GM19395 (cell line): ENCODE results near the gene PMS2.
"Not testable (repeated sequence)": the region's sequence is repeated elsewhere in the genome, so short reads cannot be mapped to it uniquely, and the experiment has no call there.

Source experiments
- ATAC-seq: cut with Tn5 transposase; IDR thresholded peaks from one replicate; pipeline ENCODE4 v1.9.1; 2021; ENCODE audit warnings: mild to moderate bottlenecking, moderate library complexity; ENCODE audit not compliant: unreplicated experiment

Gene PMS2

GRCh38 chr7:6015917-6016652, 7.2 kb upstream of the PMS2 start:
- ATAC-seq: no peak

GRCh38 chr7:6012355-6013104, 3.7 kb upstream of the PMS2 start:
- ATAC-seq: no peak

- no peak for ATAC-seq
These were observed 2.7 kb upstream of the PMS2 start for GRCh38 chr7:6011541-6011940.

GRCh38 chr7:6010370-6010769, 1.5 kb upstream of the PMS2 start:
- ATAC-seq: not testable (repeated sequence)

- not testable (repeated sequence) for ATAC-seq
These were observed 836 bp downstream of the PMS2 start for GRCh38 chr7:6007835-6008590.

GRCh38 chr7:6007386-6007785, 1.5 kb downstream of the PMS2 start:
- no peak for ATAC-seq

GRCh38 chr7:5997210-5997808, 11.5 kb downstream of the PMS2 start:
- ATAC-seq: no peak

GRCh38 chr7:5987061-5987460, 21.8 kb downstream of the PMS2 start:
- ATAC-seq: not testable (repeated sequence)

GRCh38 chr7:5979680-5980314, 29.1 kb downstream of the PMS2 start:
- not testable (repeated sequence) for ATAC-seq

GRCh38 chr7:5973580-5973979, 35.3 kb downstream of the PMS2 start:
- not testable (repeated sequence) for ATAC-seq

GRCh38 chr7:5970347-5970911, 38.4 kb downstream of the PMS2 start, which contains the start of gene RSPH10B:
Gene RSPH10B, minus strand, starts transcription at chr7:5970689. Its CDS starts 3,573 bp downstream, at chr7:5967116.
- ATAC-seq: not testable (repeated sequence)

GRCh38 chr7:5963810-5964209, 45.0 kb downstream of the PMS2 start:
- ATAC-seq: not testable (repeated sequence)

GRCh38 chr7:5963205-5963604, 45.6 kb downstream of the PMS2 start:
- not testable (repeated sequence) for ATAC-seq

- ATAC-seq: not testable (repeated sequence)
These were observed 73.9 kb downstream of the PMS2 start for GRCh38 chr7:5934945-5935450.

GRCh38 chr7:5931905-5932644, 76.8 kb downstream of the PMS2 start:
- not testable (repeated sequence) for ATAC-seq

- ATAC-seq: not testable (repeated sequence)
These were observed 77.6 kb downstream of the PMS2 start for GRCh38 chr7:5931250-5931649.

- ATAC-seq: not testable (repeated sequence)
These were observed 78.6 kb downstream of the PMS2 start for GRCh38 chr7:5930290-5930689.

GRCh38 chr7:5926263-5926870, 82.5 kb downstream of the PMS2 start:
- ATAC-seq: not testable (repeated sequence)

- ATAC-seq: not testable (repeated sequence)
These were observed 84.2 kb downstream of the PMS2 start for GRCh38 chr7:5924630-5925029.
